Islet of Langerhans (tissue), 1 donor: ENCODE results near the gene RDM1.
"Not testable (repeated sequence)": the region's sequence is repeated elsewhere in the genome, so short reads cannot be mapped to it uniquely, and the experiment has no call there.

Experiments used
- FAIRE-seq: peaks from one replicate; lab custom pipeline; 2011; peaks lifted over from hg19 to GRCh38; lab: Jason Lieb, UNC

The RDM1 gene, protein sequence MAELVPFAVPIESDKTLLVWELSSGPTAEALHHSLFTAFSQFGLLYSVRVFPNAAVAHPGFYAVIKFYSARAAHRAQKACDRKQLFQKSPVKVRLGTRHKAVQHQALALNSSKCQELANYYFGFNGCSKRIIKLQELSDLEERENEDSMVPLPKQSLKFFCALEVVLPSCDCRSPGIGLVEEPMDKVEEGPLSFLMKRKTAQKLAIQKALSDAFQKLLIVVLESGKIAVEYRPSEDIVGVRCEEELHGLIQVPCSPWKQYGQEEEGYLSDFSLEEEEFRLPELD

DNA sequence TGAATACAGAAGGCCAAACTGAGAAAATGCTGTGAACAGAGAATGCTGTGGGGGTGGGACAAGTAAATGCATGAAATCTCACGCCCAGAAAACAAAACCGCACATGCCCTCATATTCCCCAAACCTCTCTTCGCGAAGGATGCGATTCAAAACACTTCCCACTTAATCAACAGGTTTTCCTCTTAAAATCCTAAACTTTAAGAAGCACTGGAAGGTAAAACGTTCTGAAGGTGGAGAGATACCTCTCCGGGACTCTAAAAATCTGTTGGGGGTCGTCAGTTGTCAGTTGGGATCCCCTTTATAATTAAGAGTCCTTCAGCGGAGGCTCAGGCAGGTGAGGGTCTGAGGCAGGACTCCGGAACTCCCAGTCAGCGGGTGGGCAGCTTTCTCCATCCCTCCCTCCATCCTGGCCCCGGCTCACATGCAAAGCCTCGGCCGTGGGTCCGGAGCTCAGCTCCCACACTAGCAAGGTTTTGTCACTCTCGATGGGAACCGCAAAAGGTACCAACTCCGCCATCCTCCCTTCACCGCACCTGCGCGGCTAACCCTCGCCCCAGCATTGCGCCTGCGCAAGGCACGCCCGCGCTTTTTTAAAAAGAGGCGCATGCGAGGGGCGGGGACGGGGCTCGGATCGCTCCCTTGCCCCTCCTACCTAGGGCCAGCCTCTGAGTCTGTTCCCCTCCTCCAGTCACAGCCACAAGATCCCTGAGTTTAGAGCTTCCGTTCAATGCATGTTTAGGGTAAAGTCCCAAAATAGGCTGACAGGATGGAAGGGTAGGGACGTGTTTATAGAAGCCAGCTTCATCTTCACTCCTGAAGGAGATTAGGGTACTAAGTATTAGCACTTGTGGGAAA is at the start of gene RDM1:
RDM1 (minus strand) TSS at position 563 of the 855 bp plus-strand sequence; CDS start at position 517, 46 bp downstream.
- no peak for FAIRE-seq

DNA sequence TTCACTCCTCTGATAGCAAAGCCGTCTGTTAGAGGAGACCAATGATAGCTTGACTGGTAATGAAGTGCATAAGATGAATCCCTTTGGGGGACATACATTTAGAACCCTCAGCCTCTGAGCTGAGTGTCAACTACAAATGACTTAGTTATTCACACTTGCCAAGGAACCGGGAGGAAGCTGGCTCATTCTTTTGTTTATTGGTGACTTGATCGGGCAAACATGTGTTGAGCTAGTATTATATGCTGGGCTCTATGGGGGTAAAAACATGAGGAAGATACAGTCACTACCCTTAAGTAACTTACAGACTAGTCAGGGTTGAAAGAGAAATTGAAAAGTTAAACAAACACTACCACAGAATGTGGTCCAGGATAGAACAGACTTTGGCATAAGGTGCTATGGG is 47.8 kb upstream of the RDM1 start:
- no peak for FAIRE-seq

DNA sequence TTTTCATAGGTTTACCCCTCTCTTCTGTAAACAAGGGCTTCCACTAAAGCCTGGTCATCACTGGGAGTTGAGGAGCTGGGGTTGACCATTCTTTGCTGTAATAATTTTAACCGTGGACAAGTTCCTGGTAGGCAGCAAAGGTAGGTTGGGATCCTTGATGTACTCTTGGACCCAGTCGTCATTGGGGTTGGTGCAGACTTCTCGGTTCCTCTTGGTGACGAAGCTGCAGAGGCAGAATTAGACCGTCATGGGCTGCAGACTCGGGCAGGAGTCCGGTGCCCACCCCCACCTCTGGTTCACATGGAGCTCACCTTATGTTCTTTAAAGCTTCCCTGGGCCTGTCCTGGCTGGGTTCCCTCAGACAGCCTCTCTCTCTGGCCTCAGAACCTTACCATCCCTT is 46.9 kb upstream of the RDM1 start:
- FAIRE-seq, result no peak

DNA sequence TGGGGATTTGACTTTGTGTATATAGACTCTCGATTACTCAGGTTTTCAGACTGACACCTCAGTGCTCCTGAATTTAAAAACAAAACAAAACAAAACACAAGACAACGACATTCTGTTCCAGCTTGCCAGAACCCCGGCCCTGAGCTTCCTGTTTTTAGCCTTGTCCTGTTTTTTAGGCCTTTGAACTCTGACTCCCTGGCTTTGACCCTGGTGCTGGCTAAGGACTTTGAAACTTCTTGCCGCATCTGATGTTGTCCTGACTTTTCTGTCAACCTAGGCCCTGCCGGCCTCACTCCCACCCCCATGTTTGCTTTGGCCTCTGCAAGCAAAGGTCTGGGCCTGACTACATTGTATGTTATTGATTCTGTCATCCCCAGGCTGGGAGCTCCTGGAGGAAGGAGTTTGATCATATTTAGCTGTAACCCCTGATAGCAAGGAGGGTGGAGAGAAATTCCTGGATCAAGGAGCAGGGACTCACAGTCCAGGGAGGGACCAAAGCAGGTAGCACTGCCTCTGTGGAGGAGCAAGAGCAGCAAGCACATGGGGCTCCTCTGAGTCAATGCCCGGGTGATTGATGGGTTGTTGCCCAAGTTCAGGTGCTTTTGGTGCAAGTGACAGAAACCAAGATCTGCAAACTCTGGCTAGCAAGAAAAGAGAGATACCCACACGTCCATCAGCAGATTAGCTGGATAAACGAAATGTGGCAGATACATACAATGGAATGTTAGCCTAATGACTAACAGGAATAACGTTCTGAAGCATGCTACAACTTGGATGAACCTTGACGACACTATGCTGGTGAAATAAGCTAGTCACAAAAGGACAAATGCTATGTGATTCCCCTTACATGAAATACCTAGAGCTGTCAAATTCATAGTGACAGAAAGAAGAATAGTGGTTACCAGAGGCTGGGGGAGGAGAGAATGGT is 43.0 kb upstream of the RDM1 start:
- FAIRE-seq, result no peak

DNA sequence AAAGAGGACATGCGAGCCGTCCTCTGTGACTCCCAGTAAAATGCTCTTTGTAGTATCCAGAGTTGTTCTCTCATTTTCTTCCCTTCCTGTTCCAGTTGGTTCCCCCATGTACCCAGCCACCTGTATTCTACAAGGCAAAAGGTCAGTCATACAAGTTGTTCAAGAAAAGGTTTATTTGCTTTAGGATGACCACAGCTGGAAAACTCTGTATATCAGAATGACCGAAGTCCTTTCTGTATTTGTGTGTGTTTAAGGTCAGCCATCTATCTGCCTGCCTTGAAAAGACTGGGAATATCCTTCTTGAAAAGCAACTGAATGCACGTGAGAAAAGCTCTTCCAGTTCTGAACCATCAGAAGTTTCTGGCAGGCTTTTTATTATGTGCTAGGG is 42.4 kb upstream of the RDM1 start:
- no peak for FAIRE-seq

DNA sequence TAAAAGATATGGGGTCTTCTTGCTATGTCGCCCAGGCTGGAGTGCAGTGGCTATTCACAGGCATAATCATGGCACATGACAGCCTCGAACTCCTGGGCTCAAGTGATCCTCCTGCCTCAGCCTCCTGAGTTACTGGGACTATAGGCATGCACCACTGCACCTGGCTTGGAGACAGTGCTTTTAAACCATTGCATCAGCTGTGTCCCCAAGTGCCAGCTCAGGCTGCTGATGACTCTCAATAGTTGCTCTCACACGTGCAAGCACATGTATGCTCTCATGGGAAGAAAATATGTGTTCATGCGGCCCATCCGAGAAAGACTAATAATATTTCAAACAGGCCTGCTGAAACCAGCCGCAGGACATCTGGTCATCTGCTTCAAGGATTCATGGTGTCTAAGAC is 42.0 kb upstream of the RDM1 start:
- no peak for FAIRE-seq

DNA sequence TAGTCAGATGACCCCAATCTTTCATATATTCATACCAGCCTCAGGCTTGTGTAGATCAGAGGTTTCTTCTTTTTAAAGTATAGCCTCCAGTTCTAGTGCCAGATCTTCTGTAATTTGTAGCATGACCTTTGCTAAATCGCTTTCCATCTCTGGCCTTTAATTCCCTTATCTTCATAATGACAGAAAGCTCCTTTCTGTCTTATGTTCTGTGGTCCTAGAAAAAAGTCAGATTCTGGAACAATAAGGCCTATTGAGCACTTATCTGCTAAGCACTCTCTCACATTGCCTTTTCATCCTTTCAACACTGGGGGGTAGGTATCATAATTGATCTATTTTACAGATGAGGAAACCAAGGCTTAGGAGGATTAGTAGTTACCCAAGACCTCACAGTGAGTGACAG is 41.5 kb upstream of the RDM1 start:
- no peak for FAIRE-seq

DNA sequence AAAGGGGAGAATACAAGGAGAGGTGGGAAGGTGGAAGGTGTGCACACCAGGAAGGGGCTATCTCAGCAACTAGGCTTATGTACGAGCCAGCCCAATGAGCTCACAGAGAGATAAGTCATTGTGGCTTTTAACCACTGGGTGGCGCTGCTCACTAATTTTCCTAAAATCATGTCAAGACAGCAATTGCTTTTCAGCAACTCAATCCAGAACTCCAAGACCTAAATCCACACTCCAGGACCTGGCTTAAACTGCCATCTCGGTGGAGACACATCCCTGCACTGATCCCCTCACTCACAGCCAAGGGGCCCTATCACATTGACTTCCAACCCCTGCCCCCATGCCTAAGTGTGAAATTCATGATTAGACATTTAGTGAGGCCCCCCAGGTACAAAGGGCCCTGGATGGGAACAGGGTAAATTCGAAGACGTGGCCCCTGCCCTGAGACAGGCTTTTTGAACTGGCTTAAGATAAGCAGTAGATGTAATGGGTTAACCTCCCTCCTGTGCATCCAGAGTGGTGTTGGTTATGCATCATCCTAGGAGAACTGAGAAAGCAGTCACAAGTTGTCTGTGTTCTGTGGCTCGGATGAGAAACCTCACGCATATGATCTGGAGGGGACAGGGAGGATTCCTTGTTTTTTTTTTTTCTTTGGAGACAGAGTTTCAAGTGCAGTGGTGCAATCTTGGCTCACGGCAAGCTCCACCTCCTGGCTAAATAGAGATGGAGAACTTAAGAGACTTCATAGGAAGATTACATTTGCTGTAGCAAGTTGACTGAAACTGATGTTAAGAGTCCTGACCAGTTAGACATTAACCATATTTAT is 39.2 kb upstream of the RDM1 start:
- FAIRE-seq, result no peak

DNA sequence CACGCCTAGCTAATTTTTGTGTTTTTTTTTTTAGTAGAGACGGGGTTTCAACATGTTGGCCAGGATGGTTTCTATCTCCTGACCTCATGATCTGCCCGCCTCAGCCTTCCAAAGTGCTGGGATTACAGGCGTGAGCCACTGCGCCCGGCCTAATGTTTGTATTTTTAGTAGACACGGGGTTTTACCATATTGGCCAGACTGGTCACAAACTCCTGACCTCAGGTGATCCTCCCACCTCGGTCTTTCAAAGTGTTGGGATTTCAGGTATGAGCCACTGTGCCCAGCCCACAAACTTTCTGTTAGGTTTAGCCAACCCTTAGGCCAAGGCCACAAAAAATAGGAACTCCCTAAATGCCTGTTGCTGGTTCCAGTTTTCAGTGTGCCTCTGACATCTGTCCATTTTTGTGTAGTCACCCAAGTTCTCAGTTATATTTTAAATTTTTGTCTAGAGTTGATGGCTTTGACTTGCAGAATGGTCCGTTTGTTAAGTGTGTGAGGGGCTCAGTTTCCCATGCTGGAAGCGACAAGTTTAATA is 38.0 kb upstream of the RDM1 start:
- no peak for FAIRE-seq

DNA sequence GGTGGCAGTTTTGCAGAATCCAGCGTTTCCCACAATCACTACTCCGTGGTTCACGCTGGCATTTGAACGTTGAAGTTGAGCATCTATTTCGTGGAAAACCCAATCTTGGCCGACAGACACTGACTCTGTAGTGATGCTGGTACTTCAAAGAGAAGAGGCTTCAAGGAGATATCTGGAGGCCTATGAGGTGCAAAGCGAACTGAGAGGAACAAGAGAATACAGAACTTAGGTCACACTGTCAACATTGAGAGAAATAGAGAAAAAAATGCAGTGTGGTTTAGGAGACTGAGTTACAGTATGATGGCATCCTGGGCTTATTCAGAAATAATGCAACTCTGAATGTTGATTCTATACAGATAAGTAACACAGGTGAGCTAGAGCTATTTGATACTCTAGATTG is 34.7 kb upstream of the RDM1 start:
- no peak for FAIRE-seq

DNA sequence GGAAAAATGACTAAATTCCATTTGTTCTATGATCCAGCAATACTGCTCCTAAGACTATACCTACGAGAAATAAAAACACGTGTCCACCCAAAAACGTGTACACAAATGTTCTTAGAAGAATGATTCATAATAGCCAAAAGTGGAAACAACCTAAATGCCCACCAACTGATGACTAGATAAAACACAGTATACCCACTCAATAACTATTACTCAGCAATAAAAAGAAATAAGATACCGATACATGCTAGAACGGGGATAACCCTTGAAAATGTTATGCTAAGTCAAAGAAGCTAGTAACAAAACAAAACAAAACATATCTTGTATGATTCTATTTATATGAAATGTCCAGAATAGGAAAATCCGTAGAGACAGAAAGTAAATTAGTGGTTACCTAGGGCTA is 33.1 kb upstream of the RDM1 start:
- no peak for FAIRE-seq

DNA sequence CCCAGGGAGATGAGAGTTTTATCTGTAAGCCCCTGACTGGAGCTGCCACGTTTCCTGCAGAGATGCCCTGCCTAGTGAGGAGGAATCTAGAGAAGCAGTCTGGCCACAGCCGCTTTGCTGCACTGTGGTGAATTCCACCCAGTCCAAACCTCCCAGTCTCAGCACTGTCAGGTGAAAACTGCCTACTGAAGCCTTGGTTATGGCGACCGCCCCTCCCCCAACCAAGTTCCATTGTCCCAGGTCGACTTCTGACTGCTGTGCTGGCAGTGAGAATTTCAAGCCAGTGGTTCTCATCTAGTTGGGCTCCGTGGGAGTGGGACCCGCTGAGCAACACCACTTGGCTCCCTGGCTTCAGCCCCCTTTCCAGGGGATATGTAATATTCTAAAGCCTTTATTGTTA is 23.1 kb upstream of the RDM1 start:
- FAIRE-seq, result no peak

DNA sequence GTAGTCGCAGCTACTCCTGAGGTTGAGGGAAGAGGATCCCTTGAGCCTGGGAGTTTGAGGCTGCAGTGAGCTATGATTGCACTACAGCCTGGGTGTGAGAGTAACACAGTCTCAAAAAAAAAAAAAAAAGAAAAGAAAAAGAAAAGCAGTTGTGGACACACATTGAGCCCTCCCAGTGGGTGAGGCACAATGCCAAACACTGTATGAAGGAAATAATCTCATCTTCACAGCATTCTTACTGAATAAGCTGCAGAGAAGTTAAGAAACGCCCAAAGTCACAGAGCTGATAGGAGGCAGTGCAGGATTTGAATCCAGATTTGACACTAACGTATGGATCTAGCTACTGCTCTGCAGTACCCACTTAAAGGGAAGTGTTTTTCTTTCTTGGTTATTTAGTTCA is 18.8 kb upstream of the RDM1 start:
- FAIRE-seq, result no peak

DNA sequence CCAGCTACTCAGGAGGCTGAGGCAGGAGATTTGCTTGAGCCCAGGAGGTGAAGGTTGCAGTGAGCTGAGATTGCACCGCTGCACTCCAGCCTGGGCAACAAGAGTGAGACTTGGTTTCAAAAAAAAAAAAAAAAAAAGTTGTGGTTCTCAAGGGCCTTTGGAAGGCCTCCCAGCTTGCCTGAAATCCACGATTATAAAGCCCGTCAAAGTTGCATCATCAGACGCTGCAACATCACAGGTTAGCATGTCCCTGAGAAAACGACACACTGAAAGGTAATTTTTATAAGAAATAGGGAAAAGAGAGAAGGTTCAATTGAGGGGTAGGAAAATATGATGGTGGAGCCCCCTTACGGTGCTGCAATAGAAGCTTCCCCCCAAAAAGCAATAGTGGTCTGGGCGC is 17.5 kb upstream of the RDM1 start:
- FAIRE-seq, result no peak

DNA sequence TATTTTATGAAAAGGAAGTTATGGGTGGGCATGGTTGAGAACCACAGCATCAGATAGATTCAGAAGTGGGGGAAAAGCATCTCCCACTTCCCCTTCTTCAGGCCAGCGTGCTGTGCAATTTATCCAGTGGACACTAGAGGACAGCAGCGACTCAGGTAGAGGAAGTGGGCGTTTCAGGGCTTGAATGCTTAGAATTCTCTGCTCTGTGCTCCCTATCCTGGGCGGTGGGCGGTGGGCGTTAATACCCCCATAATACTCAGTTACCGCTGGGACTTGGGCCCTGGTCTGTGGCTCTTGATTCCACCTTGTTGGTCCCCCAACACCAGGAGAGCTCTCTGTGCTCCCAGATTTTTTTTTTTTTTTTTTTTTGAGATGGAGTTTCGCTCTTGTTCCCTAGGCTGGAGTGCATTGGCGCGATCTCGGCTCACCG is 16.6 kb upstream of the RDM1 start:
- FAIRE-seq, result no peak

DNA sequence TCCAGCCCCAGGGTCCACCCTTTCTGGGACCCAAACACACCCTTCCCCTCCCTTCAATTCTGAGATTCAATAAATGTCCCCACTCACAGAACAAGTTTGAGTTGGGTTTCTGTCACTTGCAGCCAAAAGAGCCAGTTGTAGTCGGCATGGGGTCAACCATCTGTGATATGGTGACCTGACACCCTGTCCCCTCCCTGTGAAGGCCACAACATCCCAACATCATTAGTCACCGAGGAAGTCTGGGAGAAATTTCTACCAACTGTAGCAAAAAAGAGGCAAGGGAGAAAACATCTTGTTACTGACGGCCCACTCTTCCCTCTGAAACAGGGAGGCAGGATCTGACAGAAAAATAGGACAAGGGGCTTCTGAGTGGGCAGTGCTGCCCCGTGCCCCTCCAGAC is 13.6 kb upstream of the RDM1 start:
- no peak for FAIRE-seq

DNA sequence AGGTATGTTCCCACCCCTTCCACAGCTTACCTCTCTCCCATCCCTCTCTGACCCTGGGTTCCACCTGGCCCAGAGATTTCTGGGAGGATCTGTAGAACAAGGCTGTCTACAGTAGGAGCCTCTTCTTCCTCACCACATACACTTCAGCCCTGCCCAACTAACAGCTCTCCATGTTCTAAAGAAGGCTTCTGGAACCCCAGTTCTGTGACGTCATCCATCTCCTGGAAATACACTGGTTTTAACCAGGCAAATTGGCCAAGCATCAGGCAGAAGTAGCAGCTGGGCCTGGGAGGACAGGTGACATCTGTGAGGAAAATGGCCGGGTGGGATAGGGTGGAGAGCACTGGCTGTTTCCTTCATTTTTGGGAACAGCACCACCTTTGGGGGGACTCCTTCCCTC is 13.0 kb upstream of the RDM1 start, which contains the start of gene LYZL6:
LYZL6 (minus strand) TSS at position 177 of the 400 bp plus-strand sequence. CDS start 4,357 bp downstream, outside the sequence.
- no peak for FAIRE-seq

DNA sequence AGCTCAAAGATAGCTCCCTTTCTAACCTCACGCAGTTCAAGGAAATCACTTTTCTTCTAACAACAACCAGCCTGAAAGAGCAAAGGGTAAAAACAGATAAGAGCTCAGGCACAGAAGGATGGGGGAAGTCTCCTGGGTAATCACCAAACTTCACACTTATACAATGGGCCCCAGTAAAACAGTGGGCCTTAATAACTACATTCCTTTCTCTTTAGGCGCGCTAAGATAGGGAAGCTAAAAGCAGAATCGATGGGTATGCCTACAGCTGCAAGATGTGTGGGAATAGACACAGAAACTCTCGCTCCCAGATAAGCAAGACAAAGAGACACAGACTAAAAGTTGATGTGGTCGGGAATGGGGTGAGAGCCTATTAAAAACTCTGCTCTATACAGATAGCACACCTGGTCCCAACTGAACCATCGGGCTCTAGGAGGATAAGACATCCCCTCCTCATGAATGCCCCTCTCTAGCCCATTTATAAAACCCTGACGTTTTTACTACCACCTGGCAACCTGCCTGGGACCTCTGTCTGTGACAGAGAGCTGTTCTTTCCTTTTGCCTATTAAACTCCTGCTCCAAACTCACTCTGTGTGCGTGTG is 12.1 kb upstream of the RDM1 start:
- FAIRE-seq, result no peak

DNA sequence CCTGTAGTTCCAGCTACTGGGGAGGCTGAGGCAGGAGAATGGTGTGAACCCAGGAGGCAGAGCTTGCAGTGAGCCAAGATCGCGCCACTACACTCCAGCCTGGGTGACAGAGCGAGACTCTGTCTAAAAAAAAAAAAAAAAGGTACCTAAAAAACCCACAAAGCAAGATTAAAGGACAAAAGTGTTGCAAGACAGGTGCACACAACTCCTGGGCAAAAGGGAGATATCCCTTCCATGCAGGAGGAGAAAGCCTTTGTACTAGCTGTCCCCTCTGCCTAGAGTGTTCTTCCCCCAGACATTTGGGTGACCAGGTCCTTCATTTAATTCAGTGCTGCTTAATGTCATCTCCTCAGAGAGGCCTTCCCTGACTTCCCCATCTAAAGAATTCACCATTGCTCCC is 7.9 kb upstream of the RDM1 start:
- not testable (repeated sequence) for FAIRE-seq

DNA sequence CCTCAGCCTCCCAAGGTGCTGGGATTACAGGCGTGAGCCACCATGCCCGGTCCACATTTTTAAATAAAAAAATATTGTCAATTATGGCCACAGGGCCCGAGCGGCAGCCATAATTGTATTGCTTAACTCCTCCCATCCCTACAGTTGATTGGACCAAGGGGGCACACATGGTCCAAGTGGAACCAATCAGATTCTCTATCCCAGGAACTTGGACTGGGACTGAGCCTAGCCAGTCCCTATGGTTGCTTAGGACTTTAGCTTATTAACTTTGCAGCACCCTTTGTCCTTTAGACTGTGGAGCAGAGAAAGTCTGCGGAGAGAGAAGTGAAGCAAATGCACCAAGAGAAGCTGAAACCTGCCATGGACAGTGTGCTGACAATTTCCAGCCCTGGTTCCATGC is 5.5 kb upstream of the RDM1 start:
- FAIRE-seq, result no peak

DNA sequence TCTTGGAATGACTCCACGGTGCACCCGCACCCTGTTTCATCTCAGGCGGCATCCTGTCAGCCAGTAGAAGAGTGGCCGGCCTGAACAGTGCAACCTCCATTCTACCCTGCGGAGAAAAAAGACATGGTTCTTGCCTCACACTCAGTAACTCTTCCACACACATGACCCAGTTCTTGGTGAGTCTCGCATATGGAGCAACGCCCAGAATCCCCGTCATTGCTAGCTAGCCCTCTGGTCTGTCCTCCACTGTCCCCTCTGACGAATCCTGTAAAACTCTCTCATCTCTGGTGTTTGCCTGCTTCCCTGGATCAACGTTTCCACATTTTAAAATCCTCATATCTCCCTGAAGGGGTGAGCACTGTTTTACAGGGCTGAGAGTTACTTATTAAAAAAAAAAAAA is 4.2 kb upstream of the RDM1 start:
- FAIRE-seq, result no peak
